Chondrocyte (in vitro differentiated cells): Measurements from ENCODE around the gene SPTLC3. TPM values are rescaled to one million over a fixed set of nuclear protein-coding genes. Genes with fewer than 3 reads are reported as not detected.

Experiments used
- DNase-seq: peaks from one replicate; pipeline ENCODE4 v3.0.0; 2021; ENCODE audit warnings: mixed read lengths, low spot score
- H3K27ac Mint-ChIP-seq: one replicate; pipeline ENCODE4 v1.8.0; 2021; ENCODE audit warnings: mild to moderate bottlenecking, moderate library complexity, mixed read lengths; ENCODE audit not compliant: unreplicated experiment
- H3K27me3 Mint-ChIP-seq: 2 replicates; pipeline ENCODE4 v1.8.0; 2021; ENCODE audit warnings: low read depth, mixed read lengths
- H3K36me3 Mint-ChIP-seq: 2 replicates; pipeline ENCODE4 v1.8.0; 2021; ENCODE audit warnings: low read depth, mixed read lengths
- H3K4me1 Mint-ChIP-seq: 2 replicates; pipeline ENCODE4 v1.8.0; 2021; ENCODE audit warnings: low read depth, mild to moderate bottlenecking, mixed read lengths
- H3K4me3 Mint-ChIP-seq: one replicate; pipeline ENCODE4 v1.8.0; 2021; ENCODE audit warnings: mild to moderate bottlenecking, moderate library complexity, mixed read lengths; ENCODE audit not compliant: unreplicated experiment
- H3K9me3 Mint-ChIP-seq: 2 replicates; pipeline ENCODE4 v1.8.0; 2021; ENCODE audit warnings: low read depth, mixed read lengths
- CTCF ChIP-seq: fragments of 200-600 bp; sonication (generic); IDR thresholded peaks from 2 replicates; pipeline ENCODE4 v1.5.0; 2021; ENCODE audit warnings: antibody characterized with exemption, mild to moderate bottlenecking, moderate library complexity
- total RNA-seq: library from RNA; stranded (reverse); gene quantifications from 3 replicates; pipeline ENCODE4 v1.2.1, GENCODE V29; 2021

Gene SPTLC3
- total RNA-seq, 1 donor from 2014 or later = 5.0 TPM

- Mint-ChIP-seq H3K27ac (no peak overlapping the region), H3K36me3 (peaks cover 4% of the 10 kb centered on the region), H3K9me3 (peaks cover 13% of the 10 kb centered on the region), H3K27me3 (peaks cover 14% of the 10 kb centered on the region), H3K4me1 (no peaks in the 10 kb centered on the region), H3K4me3 (no peak overlapping the region)
- no peak for DNase-seq
- TF ChIP-seq CTCF = no peak
Observed at GRCh38 chr20:13187899-13188298, 179.1 kb downstream of the SPTLC3 start.

GRCh38 chr20:13199279-13199678 is 190.5 kb downstream of the SPTLC3 start:
- no peak for TF ChIP-seq CTCF
- Mint-ChIP-seq H3K4me1 (no peaks in the 10 kb centered on the region), H3K27me3 (peaks cover 5% of the 10 kb centered on the region), H3K4me3 (no peak overlapping the region), H3K36me3 (no peaks in the 10 kb centered on the region), H3K9me3 (no peaks in the 10 kb centered on the region), H3K27ac (no peak overlapping the region)
- no peak for DNase-seq

- TF ChIP-seq CTCF = no peak
- no peaks in the 10 kb centered on the region for H3K4me1 Mint-ChIP-seq
- H3K9me3 Mint-ChIP-seq = no peaks in the 10 kb centered on the region
- H3K27me3 Mint-ChIP-seq = peaks cover 9% of the 10 kb centered on the region
- H3K4me3 Mint-ChIP-seq = no peak overlapping the region
- H3K27ac Mint-ChIP-seq = no peak overlapping the region
- no peak for DNase-seq
- peaks cover 2% of the 10 kb centered on the region for H3K36me3 Mint-ChIP-seq
Observed at GRCh38 chr20:13200767-13201500, 192.2 kb downstream of the SPTLC3 start.

- Mint-ChIP-seq H3K9me3 (no peaks in the 10 kb centered on the region), H3K27ac (no peak overlapping the region), H3K4me3 (no peak overlapping the region), H3K36me3 (peaks cover 2% of the 10 kb centered on the region), H3K4me1 (no peaks in the 10 kb centered on the region), H3K27me3 (peaks cover 9% of the 10 kb centered on the region)
- TF ChIP-seq CTCF = no peak
- no peak for DNase-seq
Observed at GRCh38 chr20:13202565-13202964, 193.8 kb downstream of the SPTLC3 start.

- Mint-ChIP-seq H3K36me3 (peaks cover 2% of the 10 kb centered on the region), H3K9me3 (no peaks in the 10 kb centered on the region), H3K27me3 (peaks cover 11% of the 10 kb centered on the region)
Observed at GRCh38 chr20:13205425-13205824, 196.7 kb downstream of the SPTLC3 start.

More at GRCh38 chr20:13205425-13205824, 196.7 kb downstream of the SPTLC3 start:
- Mint-ChIP-seq H3K4me1 (no peaks in the 10 kb centered on the region), H3K4me3 (no peak overlapping the region), H3K27ac (no peak overlapping the region)
- DNase-seq = no peak
- no peak for TF ChIP-seq CTCF
